ENCODE data around the gene HIPK2. TPM values are rescaled to one million over a fixed set of nuclear protein-coding genes. Genes with fewer than 3 reads are reported as not detected.
"Not testable (repeated sequence)": the region's sequence is repeated elsewhere in the genome, so short reads cannot be mapped to it uniquely, and the experiment has no call there.

Gene HIPK2
- total RNA-seq, 1 experiment from 2014 or later = 12.2 TPM

GRCh38 chr7:139673762-139674161, 104.0 kb downstream of the HIPK2 start:
- no peak for DNase-seq (ENCODE audit: low read depth)

- peak; percentile 16 for DNase-seq (ENCODE audit: low read depth)
Observed at GRCh38 chr7:139673230-139673629, 104.6 kb downstream of the HIPK2 start.

- no peak for DNase-seq (ENCODE audit: low read depth)
Observed at GRCh38 chr7:139671967-139672366, 105.8 kb downstream of the HIPK2 start.

GRCh38 chr7:139670662-139671061, 107.1 kb downstream of the HIPK2 start:
- DNase-seq (ENCODE audit: low read depth) = not testable (repeated sequence)

GRCh38 chr7:139669106-139670061, 108.4 kb downstream of the HIPK2 start:
- no peak for DNase-seq (ENCODE audit: low read depth)

- no peak for DNase-seq (ENCODE audit: low read depth)
Observed at GRCh38 chr7:139667377-139667776, 110.4 kb downstream of the HIPK2 start.

GRCh38 chr7:139666501-139666900, 111.3 kb downstream of the HIPK2 start:
- no peak for DNase-seq (ENCODE audit: low read depth)

GRCh38 chr7:139664434-139664833, 113.4 kb downstream of the HIPK2 start:
- DNase-seq (ENCODE audit: low read depth) = no peak

GRCh38 chr7:139663608-139664177, 114.1 kb downstream of the HIPK2 start:
- DNase-seq (ENCODE audit: low read depth) = no peak

GRCh38 chr7:139661903-139662302, 115.9 kb downstream of the HIPK2 start:
- no peak for DNase-seq (ENCODE audit: low read depth)

- no peak for DNase-seq (ENCODE audit: low read depth)
Observed at GRCh38 chr7:139661043-139661440, 116.8 kb downstream of the HIPK2 start.

GRCh38 chr7:139660317-139661042, 117.3 kb downstream of the HIPK2 start:
- DNase-seq (ENCODE audit: low read depth) = peak; percentile 51

GRCh38 chr7:139659922-139660316, 117.9 kb downstream of the HIPK2 start:
- no peak for DNase-seq (ENCODE audit: low read depth)

- no peak for DNase-seq (ENCODE audit: low read depth)
Observed at GRCh38 chr7:139658908-139659675, 118.7 kb downstream of the HIPK2 start.

- no peak for DNase-seq (ENCODE audit: low read depth)
Observed at GRCh38 chr7:139658296-139658695, 119.5 kb downstream of the HIPK2 start.

- DNase-seq (ENCODE audit: low read depth) = no peak
Observed at GRCh38 chr7:139657725-139658124, 120.1 kb downstream of the HIPK2 start.

- DNase-seq (ENCODE audit: low read depth) = no peak
Observed at GRCh38 chr7:139656387-139656786, 121.4 kb downstream of the HIPK2 start.

GRCh38 chr7:139655305-139655704, 122.5 kb downstream of the HIPK2 start:
- DNase-seq (ENCODE audit: low read depth) = no peak

GRCh38 chr7:139654276-139655181, 123.3 kb downstream of the HIPK2 start:
- DNase-seq (ENCODE audit: low read depth) = no peak

GRCh38 chr7:139651914-139652313, 125.9 kb downstream of the HIPK2 start:
- no peak for DNase-seq (ENCODE audit: low read depth)

GRCh38 chr7:139651308-139651707, 126.5 kb downstream of the HIPK2 start:
- DNase-seq (ENCODE audit: low read depth) = peak; percentile 24

Measured in Daoy (cell line).